MM.1S (cell line): ENCODE data around the gene IL2RG.

ENCODE experiments used
- CTCF ChIP-seq: fragments of 300-600 bp; sonication (generic); IDR thresholded peaks from 2 replicates; pipeline ENCODE4 v1.5.1; 2016; ENCODE audit warnings: antibody characterized with exemption, low read length, mixed read lengths
- EZH2 ChIP-seq: fragments of 300-600 bp; sonication (generic); optimal IDR thresholded peaks from 2 replicates; pipeline ENCODE3; 2017; ENCODE audit warnings: low read depth, mild to moderate bottlenecking, antibody characterized with exemption, low read length, mixed read lengths
- EZH2phosphoT487 ChIP-seq: fragments of 300-600 bp; sonication (generic); IDR thresholded peaks from 2 replicates; pipeline ENCODE4 v1.6.1; 2018; ENCODE audit warnings: antibody characterized with exemption, low read length

- TF ChIP-seq CTCF (no peak), EZH2phosphoT487 (no peak), EZH2 (no peak)
Measured at GRCh38 chrX:71096760-71097032, 14.7 kb downstream of the IL2RG start.
